Common myeloid progenitor, CD34-positive (primary cell): ENCODE data around the gene RPS6KL1.
A peak's percentile ranks its signal among the peaks of the same experiment; 100 is the strongest.

Experiments
- CTCF ChIA-PET: fragments of 350-600 bp; sonication (Branson Sonifier 250); formaldehyde crosslinking; loops from one replicate; lab custom pipeline; 2021; ENCODE audit warnings: antibody characterized with exemption; lab: Charles Lee
- POLR2A ChIA-PET: fragments of 350-600 bp; sonication (Branson Sonifier 250); formaldehyde crosslinking; loops from one replicate; lab custom pipeline; 2021; ENCODE audit warnings: antibody characterized with exemption; lab: Charles Lee
- DNase-seq, 3 donors: peaks; one replicate each; pipeline versions ENCODE4 v3.0.0 to v3.0.0-alpha.2; 2013
- H3K27ac ChIP-seq, 2 experiments: 1 replicate in 1 of 2; 2 replicates in 1 of 2; pipeline ENCODE4 v1.7.0; 2013; ENCODE audit warnings: inconsistent platforms in 2 of 2, low read length in 2 of 2, mild to moderate bottlenecking in 2 of 2, low read depth in 1 of 2, moderate library complexity in 1 of 2; ENCODE audit not compliant: severe bottlenecking in 2 of 2, insufficient read depth in 1 of 2, poor library complexity in 1 of 2
- H3K27me3 ChIP-seq, 5 experiments: replicated peaks in 2 of 5; 1 replicate in 3 of 5; 2 replicates in 2 of 5; pipeline versions ENCODE4 v1.6.1 to v1.7.0; 2013; ENCODE audit warnings: low read length in 4 of 5, mild to moderate bottlenecking in 2 of 5, moderate library complexity in 2 of 5, inconsistent platforms in 1 of 5; ENCODE audit not compliant: insufficient read depth in 5 of 5, control insufficient read depth in 4 of 5
- H3K36me3 ChIP-seq, 4 experiments: 1 replicate in 2 of 4; 2 replicates in 2 of 4; pipeline versions ENCODE4 v1.6.1 to v1.7.0; 2013; ENCODE audit warnings: low read length in 3 of 4, control low read depth in 1 of 4, mild to moderate bottlenecking in 1 of 4; ENCODE audit not compliant: control insufficient read depth in 4 of 4, insufficient read depth in 4 of 4
- H3K4me1 ChIP-seq, 4 experiments: 1 replicate in 3 of 4; 2 replicates in 1 of 4; pipeline versions ENCODE4 v1.6.1 to v1.7.1; 2013; ENCODE audit warnings: low read length in 3 of 4, mild to moderate bottlenecking in 3 of 4, control low read depth in 1 of 4, inconsistent platforms in 1 of 4, moderate library complexity in 1 of 4; ENCODE audit not compliant: control insufficient read depth in 4 of 4, insufficient read depth in 4 of 4; ENCODE audit errors: control extremely low read depth in 1 of 4
- H3K4me3 ChIP-seq, 7 experiments: 1 replicate in 4 of 7; 2 replicates in 3 of 7; pipeline versions ENCODE4 v1.5.1 to v1.7.0; 2013; ENCODE audit warnings: mild to moderate bottlenecking in 7 of 7, low read length in 6 of 7, moderate library complexity in 6 of 7, inconsistent platforms in 2 of 7, low read depth in 2 of 7, control low read depth in 1 of 7; ENCODE audit not compliant: insufficient read depth in 4 of 7, control insufficient read depth in 1 of 7; ENCODE audit errors: extremely low read depth in 1 of 7
- H3K9me3 ChIP-seq, 5 experiments: 1 replicate in 4 of 5; 2 replicates in 1 of 5; pipeline versions ENCODE4 v1.6.1 to v1.7.1; 2013; ENCODE audit warnings: low read length in 4 of 5, mild to moderate bottlenecking in 2 of 5, inconsistent platforms in 1 of 5, low read depth in 1 of 5, moderate library complexity in 1 of 5; ENCODE audit not compliant: control insufficient read depth in 4 of 5, insufficient read depth in 2 of 5; ENCODE audit errors: control extremely low read depth in 1 of 5
- WGBS: methylation state at CpG from one replicate; pipeline ENCODE4 v1.1.5; 2013; ENCODE audit not compliant: insufficient coverage; 5-methylcytosine and 5-hydroxymethylcytosine counted together

RPS6KL1 gene

DNA sequence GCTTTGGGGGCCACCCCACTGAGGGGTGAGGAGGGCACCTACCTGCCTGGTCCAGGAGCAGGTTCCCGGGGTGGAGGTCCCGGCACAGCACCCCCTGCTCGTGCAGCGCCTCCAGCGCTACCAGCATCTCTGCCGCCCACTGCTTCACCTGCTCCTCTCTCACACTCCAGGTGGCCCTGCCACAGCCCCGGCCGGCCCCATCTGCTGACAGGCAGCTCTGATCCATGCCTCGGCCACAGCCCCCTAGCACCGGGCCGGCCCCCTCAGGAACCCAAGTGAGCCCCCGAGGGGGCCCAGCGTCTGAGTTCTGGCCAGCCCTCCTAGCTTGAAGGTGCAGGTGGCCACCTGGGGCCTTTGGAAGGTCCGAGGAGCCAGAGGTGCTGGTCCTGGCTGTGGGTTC is 13.6 kb downstream of the RPS6KL1 start:
- Histone ChIP-seq H3K27me3 (no peaks in the 10 kb centered on the region), H3K36me3 (peaks cover 2 to 12% (median 4%) of the 10 kb centered on the region in 4 experiments), H3K9me3 (no peaks in the 10 kb centered on the region), H3K4me1 (peaks cover 0 to 23% (median 17%) of the 10 kb centered on the region in 4 experiments), H3K27ac (no peak overlapping the region), H3K4me3 (no peak overlapping the region)
- CTCF ChIA-PET = interaction anchor here (1.6 to 9.6 kb wide), 4 partner anchors 16 to 179 kb away, joined by 3 to 498 read pairs (median 116); no protein-coding TSS in a partner anchor
- DNase-seq = no peak
- 100% methylated on average over 6 of the region's 14 CpGs for WGBS
- POLR2A ChIA-PET = no interaction called here

- H3K4me1 ChIP-seq = peaks cover 0 to 23% (median 17%) of the 10 kb centered on the region in 4 experiments
- no peaks in the 10 kb centered on the region for H3K27me3 ChIP-seq
- no peak overlapping the region for H3K4me3 ChIP-seq
- DNase-seq = no peak
- no peak overlapping the region for H3K27ac ChIP-seq
- H3K36me3 ChIP-seq = peaks cover 2 to 17% (median 8%) of the 10 kb centered on the region in 4 experiments
- CTCF ChIA-PET = interaction anchor here (1.6 to 9.6 kb wide), 7 partner anchors 8 to 180 kb away, joined by 3 to 498 read pairs (median 86); partner anchors contain the start of gene PROX2
- H3K9me3 ChIP-seq = no peaks in the 10 kb centered on the region
- WGBS = 100% methylated on average over 6 of the region's 9 CpGs
- POLR2A ChIA-PET = no interaction called here
These were observed 14.2 kb downstream of the RPS6KL1 start for GRCh38 chr14:74908861-74909341.

DNA sequence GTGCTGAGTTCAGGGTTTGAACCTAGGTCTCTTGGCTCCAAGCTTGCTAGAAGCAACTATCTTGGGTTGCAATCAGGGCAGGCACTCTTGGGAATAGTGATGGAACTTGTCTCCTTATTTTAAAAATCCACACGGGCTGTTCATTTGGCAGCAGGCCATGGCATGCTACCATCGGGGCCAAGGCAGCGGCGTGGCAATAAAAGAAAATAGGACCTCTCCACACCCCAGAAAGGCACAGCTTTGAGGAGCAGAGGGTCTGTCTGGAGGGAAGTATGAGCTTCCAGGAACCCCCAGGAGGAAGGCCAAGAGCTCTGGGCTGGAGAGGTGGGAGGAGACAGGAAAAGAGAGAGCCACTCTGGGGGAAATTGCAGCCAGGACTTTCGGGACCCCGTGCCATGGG is 15.3 kb downstream of the RPS6KL1 start:
- H3K9me3 ChIP-seq = no peaks in the 10 kb centered on the region
- peaks cover 0 to 23% (median 17%) of the 10 kb centered on the region in 4 experiments for H3K4me1 ChIP-seq
- no peak overlapping the region for H3K27ac ChIP-seq
- H3K27me3 ChIP-seq = no peaks in the 10 kb centered on the region
- POLR2A ChIA-PET = no interaction called here
- DNase-seq = no peak
- CTCF ChIA-PET = interaction anchor here (0.7 to 9.6 kb wide), 13 partner anchors 9 to 516 kb away, joined by 3 to 498 read pairs (median 18); partner anchors contain the start of gene PROX2
- no peak overlapping the region for H3K4me3 ChIP-seq
- peaks cover 7 to 26% (median 12%) of the 10 kb centered on the region in 4 experiments for H3K36me3 ChIP-seq
- 98% methylated on average over 4 of the region's 6 CpGs for WGBS

DNA sequence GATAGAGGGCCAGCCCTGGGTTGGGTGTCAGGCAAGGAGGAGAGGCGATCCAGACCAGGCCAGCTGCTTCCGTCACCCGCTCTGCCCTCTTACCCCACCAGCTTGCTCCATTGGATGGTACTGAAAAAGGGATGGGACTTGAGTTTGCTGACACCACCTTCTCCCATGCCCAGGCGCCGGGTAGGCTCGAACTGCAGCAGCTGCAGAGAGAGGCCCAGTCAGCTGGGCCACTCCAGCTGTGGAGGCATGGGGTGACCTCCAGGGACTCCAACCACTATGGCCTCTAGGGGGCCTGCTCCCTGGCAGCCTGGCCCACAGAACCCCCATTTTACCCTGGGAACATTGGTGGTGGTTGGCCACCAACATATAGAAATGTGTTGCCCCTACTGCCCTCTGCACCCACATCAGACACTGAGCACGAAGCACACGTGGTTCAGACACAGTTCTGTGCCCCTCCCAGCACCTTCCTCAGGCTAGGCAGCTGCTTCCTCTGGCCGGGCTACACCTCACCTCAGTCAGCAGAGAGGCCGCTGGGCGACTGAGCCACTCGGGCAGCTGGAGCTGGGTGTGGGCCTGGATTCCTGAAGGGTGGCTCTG is 16.0 kb downstream of the RPS6KL1 start:
- ChIA-PET CTCF (interaction anchor here (1.0 to 9.6 kb wide), 19 partner anchors 8 to 192 kb away, joined by 3 to 498 read pairs (median 8); partner anchors contain the start of gene PROX2), POLR2A (no interaction called here)
- 67% methylated on average over 11 of the region's 12 CpGs for WGBS
- peaks cover 0 to 23% (median 17%) of the 10 kb centered on the region in 4 experiments for H3K4me1 ChIP-seq
- H3K27ac ChIP-seq = no peak overlapping the region
- H3K4me3 ChIP-seq = no peak overlapping the region
- DNase-seq = peak in 2 of 3 donors; percentile 53 to 66
- H3K27me3 ChIP-seq = no peaks in the 10 kb centered on the region
- H3K9me3 ChIP-seq = no peaks in the 10 kb centered on the region
- H3K36me3 ChIP-seq = peaks cover 8 to 33% (median 17%) of the 10 kb centered on the region in 4 experiments

- Histone ChIP-seq H3K27ac (no peak overlapping the region), H3K4me1 (peaks cover 0 to 23% (median 17%) of the 10 kb centered on the region in 4 experiments), H3K4me3 (no peak overlapping the region), H3K36me3 (peaks cover 8 to 46% (median 26%) of the 10 kb centered on the region in 4 experiments), H3K27me3 (no peaks in the 10 kb centered on the region), H3K9me3 (no peaks in the 10 kb centered on the region)
- CTCF ChIA-PET = interaction anchor here (0.8 to 9.6 kb wide), 24 partner anchors 9 to 193 kb away, joined by 3 to 498 read pairs (median 5); partner anchors contain the start of genes PROX2 and RPS6KL1
- POLR2A ChIA-PET = interaction anchor here (0.7 to 1.4 kb wide), 4 partner anchors 12 to 312 kb away, joined by 3 to 8 read pairs (median 6); no protein-coding TSS in a partner anchor
- 55% methylated on average over 11 of the region's 14 CpGs for WGBS
- peak; percentile 66 to 78 (median 74) for DNase-seq
These were observed 17.4 kb downstream of the RPS6KL1 start for GRCh38 chr14:74905595-74906142.

DNA sequence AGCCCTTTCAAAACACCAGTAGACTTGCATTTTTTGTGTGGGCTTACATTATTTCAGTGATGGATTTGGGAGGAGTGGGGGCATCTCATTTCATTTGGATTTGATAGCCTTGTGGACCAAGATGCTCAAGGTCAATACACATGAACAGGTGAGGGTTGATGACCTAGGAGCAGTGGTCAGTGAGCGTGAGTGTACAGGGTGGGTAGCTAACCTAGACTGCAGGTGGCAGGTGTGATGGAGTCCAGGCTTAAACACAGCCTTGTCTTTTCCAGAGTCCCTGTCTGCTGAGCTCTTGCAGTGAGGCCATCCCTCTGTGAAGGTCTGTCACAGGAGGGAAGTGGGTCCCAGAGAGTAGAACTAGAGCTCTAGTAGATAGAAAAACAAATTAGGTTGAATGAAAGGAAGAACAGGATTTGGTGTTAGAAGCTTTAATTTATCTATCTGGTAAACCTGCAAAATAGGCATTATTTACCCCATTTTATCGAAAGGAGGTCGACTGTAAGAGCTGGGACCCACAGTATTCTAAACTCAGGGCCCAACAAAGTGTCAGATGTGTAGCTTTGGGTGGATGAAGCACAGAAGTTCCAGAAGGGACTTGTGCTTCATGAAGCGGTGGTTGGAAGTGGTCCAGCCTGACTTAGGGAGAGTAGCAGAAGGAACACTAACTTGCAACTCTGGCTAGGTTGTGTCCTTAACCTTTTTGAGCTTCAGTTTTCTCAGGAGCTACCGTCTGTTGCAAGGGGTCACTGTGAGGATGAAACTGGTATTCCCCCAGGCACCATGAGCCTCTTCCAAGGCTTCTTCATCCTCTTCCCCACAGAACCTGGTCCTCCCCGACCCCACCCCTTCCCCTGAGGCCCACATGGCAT is 18.2 kb downstream of the RPS6KL1 start:
- no peak for DNase-seq
- ChIA-PET POLR2A (interaction anchor here (0.9 to 1.4 kb wide), 3 partner anchors 11 to 44 kb away, joined by 4 to 8 read pairs (median 7); no protein-coding TSS in a partner anchor), CTCF (interaction anchor here (1.0 to 9.6 kb wide), 14 partner anchors 12 to 184 kb away, joined by 3 to 498 read pairs (median 12); partner anchors contain the start of genes PROX2 and RPS6KL1)
- no peak overlapping the region for H3K4me3 ChIP-seq
- peaks cover 0 to 23% (median 17%) of the 10 kb centered on the region in 4 experiments for H3K4me1 ChIP-seq
- H3K36me3 ChIP-seq = peaks cover 13 to 54% (median 34%) of the 10 kb centered on the region in 4 experiments
- no peak overlapping the region for H3K27ac ChIP-seq
- H3K27me3 ChIP-seq = no peaks in the 10 kb centered on the region
- no peaks in the 10 kb centered on the region for H3K9me3 ChIP-seq
- WGBS = 93% methylated on average over 3 of the region's 6 CpGs
